Measurements from ENCODE around the gene C9orf40.

C9orf40 gene

GRCh38 chr9:74935008-74935407 is 17.7 kb downstream of the C9orf40 start:
- no peak for DNase-seq

DNA sequence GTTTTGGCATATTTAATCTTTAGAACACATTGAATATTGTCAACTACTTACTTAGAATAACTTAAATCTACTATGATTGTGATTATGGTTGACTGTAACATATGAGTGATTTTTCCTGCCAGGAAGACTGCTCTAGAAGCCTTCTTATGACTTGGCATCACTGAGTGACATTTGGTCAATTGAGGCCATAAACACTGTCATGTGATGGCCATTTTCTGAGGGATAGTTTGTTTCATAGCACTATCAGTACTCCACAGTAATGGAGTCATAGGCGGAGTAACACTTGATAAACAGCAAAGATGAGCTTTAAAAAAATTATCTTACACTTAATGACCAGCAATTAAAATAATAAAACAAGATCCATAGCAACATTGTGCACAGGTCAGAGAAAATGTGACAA is 31.0 kb downstream of the C9orf40 start:
- DNase-seq = no peak

- no peak for DNase-seq
Measured at GRCh38 chr9:74920944-74921626, 31.6 kb downstream of the C9orf40 start.

- no peak for DNase-seq
Measured at GRCh38 chr9:74910036-74910435, 42.7 kb downstream of the C9orf40 start.

GRCh38 chr9:74908665-74909064 is 44.0 kb downstream of the C9orf40 start:
- DNase-seq = no peak

DNA sequence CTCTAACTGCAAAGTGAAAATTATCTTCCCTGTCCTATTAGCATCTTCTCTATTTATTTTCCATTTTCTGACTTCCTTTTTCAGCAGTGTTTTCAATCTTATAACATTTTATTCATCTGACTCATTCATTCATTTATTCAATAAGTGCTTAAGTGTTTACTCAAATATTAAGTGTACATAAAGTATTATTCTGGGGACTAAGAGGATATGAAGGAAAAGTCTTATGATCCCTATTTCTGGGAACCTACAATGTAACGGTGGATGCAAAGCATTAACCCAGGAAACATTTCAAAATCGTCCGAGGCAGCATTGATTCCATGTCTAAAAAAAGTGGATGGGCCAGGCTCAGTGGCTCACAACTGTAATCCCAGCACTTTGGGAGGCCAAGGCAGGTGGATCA is 45.6 kb downstream of the C9orf40 start:
- DNase-seq = no peak

- no peak for DNase-seq
Measured at GRCh38 chr9:74901001-74901400, 51.7 kb downstream of the C9orf40 start.
